Gastrocnemius medialis (tissue), 4 donors: ENCODE data around the gene COL28A1. TPM values are rescaled to one million over a fixed set of nuclear protein-coding genes. Genes with fewer than 3 reads are reported as not detected.

Experiments
- ATAC-seq, 2 donors: fragments of 150-250 bp; one replicate each; pipeline ENCODE4 v1.9.1; 2016
- DNase-seq, 2 donors: peaks; one replicate each; pipeline ENCODE4 v3.0.0-alpha.2; 2019
- H3K27ac ChIP-seq, 4 donors: fragments of 200-600 bp; sonication (generic); 1 replicate in 1 of 4; 2 replicates in 3 of 4; pipeline ENCODE4 v1.5.1; 2016 to 2018; ENCODE audit warnings: mild to moderate bottlenecking in 2 of 4, moderate library complexity in 1 of 4
- H3K27me3 ChIP-seq, 3 donors: fragments of 200-600 bp; sonication (generic) in 2 of 3; 1 replicate in 1 of 3; 2 replicates in 2 of 3; pipeline versions ENCODE4 v1.5.1 to v1.6.0; 2016 to 2019; ENCODE audit warnings: mild to moderate bottlenecking in 1 of 3, moderate library complexity in 1 of 3
- H3K36me3 ChIP-seq, 2 donors: fragments of 200-600 bp; sonication (generic) in 1 of 2; one replicate each; pipeline ENCODE4 v1.5.1; 2017 to 2018
- H3K4me1 ChIP-seq, 2 donors: fragments of 200-600 bp; sonication (generic) in 1 of 2; one replicate each; pipeline ENCODE4 v1.5.1; 2016 to 2017; ENCODE audit warnings: mild to moderate bottlenecking in 2 of 2
- H3K4me3 ChIP-seq, 4 donors: fragments of 200-600 bp; sonication (generic) in 3 of 4; 1 replicate in 1 of 4; 2 replicates in 3 of 4; pipeline ENCODE4 v1.5.1; 2016 to 2019; ENCODE audit warnings: mild to moderate bottlenecking in 2 of 4
- H3K9me3 ChIP-seq, 3 donors: fragments of 200-600 bp; sonication (generic) in 2 of 3; 1 replicate in 1 of 3; 2 replicates in 2 of 3; pipeline ENCODE4 v1.5.1; 2016 to 2019
- POLR2A ChIP-seq, 2 donors: fragments of 450-650 bp; IDR thresholded peaks; one replicate each; pipeline ENCODE4 v1.6.1; 2017; ENCODE audit warnings: antibody characterized with exemption in 2 of 2, mild to moderate bottlenecking in 2 of 2, moderate library complexity in 2 of 2
- in situ Hi-C, 4 donors: fragments of 200-750 bp; cut with MboI; loops; one replicate each; pipeline versions ENCODE4 v1.15.0 to v1.8.0; 2017; ENCODE audit warnings: low sequenced_read_pairs in 4 of 4
- intact Hi-C: fragments of 100-400 bp; cut with DNase I; formaldehyde crosslinking; loops from one replicate; pipeline ENCODE4 v1.15.1; 2023; ENCODE audit warnings: low total_unique reads
- total RNA-seq, 4 donors: library from RNA; depleted of rRNA; stranded (reverse); fragments of >200 nt; gene quantifications; one replicate each; pipeline versions ENCODE4 v1.1.0 to v1.2.3, GENCODE V29; 2016
- TF ChIP-seq, protein P1 (sequence below), 5 experiments: fragments of 450-650 bp in 3 of 5; fragments of 200-600 bp in 2 of 5; sonication (generic) in 2 of 5; IDR thresholded peaks in 4 of 5; conservative IDR thresholded peaks in 1 of 5; 1 replicate in 4 of 5; 2 replicates in 1 of 5; pipeline ENCODE4 v1.5.1; 2016 to 2019; ENCODE audit warnings: antibody characterized with exemption in 5 of 5, mild to moderate bottlenecking in 3 of 5, moderate library complexity in 3 of 5

The COL28A1 gene
- total RNA-seq, 4 donors from 2014 or later, result 0.58 to 15.2 (median 2.0) TPM

DNA sequence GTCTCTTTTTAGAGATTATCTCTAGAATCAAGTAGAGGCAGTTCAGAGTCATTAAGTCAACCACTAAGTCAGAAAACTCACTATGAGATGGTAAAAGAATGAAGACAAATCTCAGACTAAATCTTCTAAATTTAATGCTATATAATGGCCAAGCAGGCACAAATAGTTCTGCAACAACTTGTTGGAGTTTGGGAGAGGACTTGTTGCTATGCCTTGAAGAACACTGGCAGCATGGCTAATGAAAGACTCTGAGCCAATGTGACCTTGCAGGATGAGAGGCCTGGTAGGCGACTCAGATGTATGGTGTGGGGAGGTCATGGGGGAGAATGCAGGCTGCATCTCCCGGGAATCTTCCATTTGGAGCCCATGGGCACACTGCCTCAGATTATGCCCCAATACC lies 224.7 kb downstream of the COL28A1 start:
- in situ Hi-C loops (no loop called here), intact Hi-C loops (no loop called here)
- ATAC-seq (no peak), DNase-seq (no peak)
- no peaks in the 10 kb centered on the region for H3K4me1 ChIP-seq
- no peaks in the 10 kb centered on the region for H3K27me3 ChIP-seq
- no peaks in the 10 kb centered on the region for H3K9me3 ChIP-seq
- no peak overlapping the region for H3K27ac ChIP-seq
- H3K4me3 ChIP-seq, result no peak overlapping the region
- TF ChIP-seq POLR2A (IDR thresholded peaks at IDR 0.05), result no peak
- TF ChIP-seq, protein P1, sequence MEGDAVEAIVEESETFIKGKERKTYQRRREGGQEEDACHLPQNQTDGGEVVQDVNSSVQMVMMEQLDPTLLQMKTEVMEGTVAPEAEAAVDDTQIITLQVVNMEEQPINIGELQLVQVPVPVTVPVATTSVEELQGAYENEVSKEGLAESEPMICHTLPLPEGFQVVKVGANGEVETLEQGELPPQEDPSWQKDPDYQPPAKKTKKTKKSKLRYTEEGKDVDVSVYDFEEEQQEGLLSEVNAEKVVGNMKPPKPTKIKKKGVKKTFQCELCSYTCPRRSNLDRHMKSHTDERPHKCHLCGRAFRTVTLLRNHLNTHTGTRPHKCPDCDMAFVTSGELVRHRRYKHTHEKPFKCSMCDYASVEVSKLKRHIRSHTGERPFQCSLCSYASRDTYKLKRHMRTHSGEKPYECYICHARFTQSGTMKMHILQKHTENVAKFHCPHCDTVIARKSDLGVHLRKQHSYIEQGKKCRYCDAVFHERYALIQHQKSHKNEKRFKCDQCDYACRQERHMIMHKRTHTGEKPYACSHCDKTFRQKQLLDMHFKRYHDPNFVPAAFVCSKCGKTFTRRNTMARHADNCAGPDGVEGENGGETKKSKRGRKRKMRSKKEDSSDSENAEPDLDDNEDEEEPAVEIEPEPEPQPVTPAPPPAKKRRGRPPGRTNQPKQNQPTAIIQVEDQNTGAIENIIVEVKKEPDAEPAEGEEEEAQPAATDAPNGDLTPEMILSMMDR (IDR thresholded peaks at IDR 0.05 in 4 of 5, conservative IDR thresholded peaks at IDR 0.05 in 1 of 5), result no peak
- H3K36me3 ChIP-seq, result no peaks in the 10 kb centered on the region

DNA sequence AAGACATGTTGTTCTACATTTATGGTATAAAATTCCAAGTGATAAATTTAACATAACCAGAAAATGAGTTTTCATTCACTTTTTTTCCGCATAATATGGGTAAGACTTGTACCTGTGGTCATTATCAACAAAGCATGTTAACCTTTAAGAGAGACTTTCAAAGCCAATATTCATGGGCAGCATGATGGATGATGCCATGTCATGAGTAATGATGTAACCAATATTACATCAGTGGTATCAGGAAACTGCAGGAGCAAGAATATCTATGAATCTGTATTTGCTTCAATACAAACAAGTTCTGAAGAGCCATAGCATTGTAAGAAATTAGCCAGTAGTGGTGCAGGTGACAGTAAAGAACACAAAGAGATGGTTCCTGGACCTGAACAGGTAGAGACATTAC lies 226.5 kb downstream of the COL28A1 start:
- H3K36me3 ChIP-seq, result no peaks in the 10 kb centered on the region
- H3K9me3 ChIP-seq, result no peaks in the 10 kb centered on the region
- ATAC-seq (no peak), DNase-seq (no peak)
- no peak overlapping the region for H3K27ac ChIP-seq
- no peaks in the 10 kb centered on the region for H3K27me3 ChIP-seq
- TF ChIP-seq, protein P1 (IDR thresholded peaks at IDR 0.05 in 4 of 5, conservative IDR thresholded peaks at IDR 0.05 in 1 of 5), result no peak
- no peak for TF ChIP-seq POLR2A (IDR thresholded peaks at IDR 0.05)
- intact Hi-C loops, result no loop called here
- H3K4me1 ChIP-seq, result no peaks in the 10 kb centered on the region
- in situ Hi-C loops, result no loop called here
- H3K4me3 ChIP-seq, result no peak overlapping the region

Other genes with a start within 250 kb of the COL28A1 start
- gene MIOS, start 31.0 kb upstream of the COL28A1 start, total RNA-seq, result 100 to 1,000 TPM in 3 of 4 donors, 10 to 100 TPM in 1; 68.4 to 336 (median 280) TPM
- gene UMAD1, start 104.9 kb upstream of the COL28A1 start, total RNA-seq, result 10 to 100 TPM; 10.2 to 16.0 (median 11.1) TPM
- gene RPA3, start 182.7 kb upstream of the COL28A1 start, total RNA-seq, result 10 to 100 TPM in 3 of 4 donors, 1 to 10 TPM in 1; 4.7 to 14.3 (median 12.5) TPM